GM06990 (cell line): ENCODE data around the gene AKT1.

Experiments
- DNase-seq: peaks from one replicate; pipeline ENCODE4 v3.0.0-alpha.2; 2011; ENCODE audit not compliant: insufficient read length; ENCODE audit errors: extremely low read depth
- H3K27me3 ChIP-seq: replicated peaks from 2 replicates; pipeline ENCODE4 v1.6.0; 2011; ENCODE audit warnings: low read length; ENCODE audit not compliant: control insufficient read depth, insufficient read depth
- H3K36me3 ChIP-seq: 2 replicates; pipeline ENCODE4 v1.5.1; 2011; ENCODE audit warnings: low read length; ENCODE audit not compliant: control insufficient read depth, insufficient read depth
- H3K4me3 ChIP-seq: replicated peaks from 2 replicates; pipeline ENCODE4 v1.5.1; 2011; ENCODE audit warnings: low read depth, mild to moderate bottlenecking, control low read depth, low read length
- CTCF ChIP-seq: IDR thresholded peaks from 2 replicates; pipeline ENCODE4 v1.5.1; 2011; ENCODE audit warnings: low read length, control low read depth, mild to moderate bottlenecking, inconsistent platforms; ENCODE audit not compliant: insufficient read depth, poor library complexity, severe bottlenecking

Gene AKT1

GRCh38 chr14:104801520-104802393, 6.2 kb upstream of the AKT1 start:
- TF ChIP-seq CTCF, result no peak
- no peak for DNase-seq
- Histone ChIP-seq H3K36me3 (no peaks in the 10 kb centered on the region), H3K27me3 (peaks cover 1% of the 10 kb centered on the region; the same call in 1 of the 2 replicates), H3K4me3 (peak overlapping the region; percentile 71)

GRCh38 chr14:104800771-104801519, 5.4 kb upstream of the AKT1 start, which contains the start of gene ZBTB42:
Gene ZBTB42, plus strand, starts transcription at chr14:104801101. Its CDS starts 97 bp downstream, at chr14:104801198.
- TF ChIP-seq CTCF, result no peak
- Histone ChIP-seq H3K36me3 (no peaks in the 10 kb centered on the region), H3K27me3 (peaks cover 1% of the 10 kb centered on the region; the same call in 1 of the 2 replicates), H3K4me3 (peak within 1 kb of the TSS; percentile 71)
- DNase-seq, result peak; percentile 75

GRCh38 chr14:104800015-104800770, 4.6 kb upstream of the AKT1 start:
- H3K4me3 ChIP-seq, result peak overlapping the region; percentile 71
- peak; percentile 82 for DNase-seq
- no peaks in the 10 kb centered on the region for H3K36me3 ChIP-seq
- peaks cover 1% of the 10 kb centered on the region; the same call in 1 of the 2 replicates for H3K27me3 ChIP-seq
- peak; percentile 25 for TF ChIP-seq CTCF

- DNase-seq, result no peak
- no peak overlapping the region for H3K4me3 ChIP-seq
- TF ChIP-seq CTCF, result no peak
- H3K27me3 ChIP-seq, result peaks cover 1% of the 10 kb centered on the region; the same call in 1 of the 2 replicates
- no peaks in the 10 kb centered on the region for H3K36me3 ChIP-seq
Measured at GRCh38 chr14:104799244-104800014, 3.9 kb upstream of the AKT1 start.
